NCI-H2171 (cell line): ENCODE data around the gene SHB.

Experiments
- DNase-seq: peaks from one replicate; lab custom pipeline; 2025; lab: John Stamatoyannopoulos, UW

The SHB gene

DNA sequence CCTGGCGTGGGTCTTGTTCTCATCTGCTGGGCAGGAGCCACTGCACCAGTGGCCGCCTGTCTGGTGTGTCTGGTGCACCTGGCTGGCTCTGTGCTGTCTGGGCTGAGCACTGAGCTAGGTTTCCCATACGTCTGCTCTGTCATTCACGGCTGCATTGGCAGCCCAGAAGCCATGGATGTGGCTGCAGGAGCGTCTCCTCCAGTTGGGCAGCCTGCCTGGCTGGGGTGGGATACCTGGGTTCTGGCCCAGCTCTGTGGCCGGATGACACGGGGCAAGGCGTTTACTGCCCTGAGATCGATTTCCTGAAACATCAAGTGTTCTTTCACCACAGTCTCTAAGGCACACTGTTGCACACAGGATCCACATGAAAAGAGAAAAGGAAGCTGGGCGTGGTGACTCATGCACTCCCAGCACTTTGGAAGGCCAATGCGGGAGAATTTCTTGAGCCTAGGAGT, 139.6 kb downstream of the SHB start:
- no peak for DNase-seq

DNA sequence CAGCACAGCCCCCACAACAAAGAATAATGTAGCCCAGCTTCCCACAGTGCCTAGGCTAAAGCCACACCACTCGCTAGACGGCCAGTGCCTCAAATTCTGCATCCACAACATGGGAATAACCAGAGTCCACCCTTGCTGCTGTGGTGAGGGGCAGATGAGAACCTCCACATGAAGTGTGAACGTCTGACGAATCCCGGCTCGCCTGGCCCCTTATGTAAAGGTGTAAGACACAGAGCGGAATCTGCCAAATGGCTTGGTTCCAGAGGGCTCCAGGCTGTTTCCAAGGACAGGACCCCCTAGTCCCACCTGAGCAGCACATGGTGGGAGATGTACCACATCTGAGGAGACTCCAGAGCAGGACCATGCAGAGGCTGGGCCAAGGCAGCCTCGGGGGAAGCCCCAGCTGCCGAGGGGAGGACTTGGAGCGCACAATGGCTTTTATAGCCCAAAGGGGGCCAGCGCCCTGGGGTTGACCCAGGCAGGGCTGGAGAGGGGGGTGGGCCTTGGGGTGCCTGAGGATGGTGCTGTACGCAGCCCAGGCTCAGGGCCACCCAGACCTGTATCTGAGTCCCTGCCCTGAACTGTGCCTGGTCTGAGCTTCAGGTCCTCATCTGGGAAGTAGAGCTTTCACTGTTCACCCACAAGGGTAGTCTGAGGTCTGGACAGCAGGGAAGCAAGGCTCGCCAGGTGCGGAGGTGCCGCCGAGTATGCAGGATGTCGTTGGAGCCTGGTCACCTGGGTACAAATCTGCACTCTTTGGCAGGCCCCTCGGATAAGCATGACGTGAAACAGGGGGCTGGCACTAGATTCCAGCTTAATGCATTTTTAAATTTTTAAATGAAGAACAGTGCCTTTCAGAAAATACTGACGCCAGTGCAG, 140.2 kb downstream of the SHB start:
- DNase-seq: no peak

DNA sequence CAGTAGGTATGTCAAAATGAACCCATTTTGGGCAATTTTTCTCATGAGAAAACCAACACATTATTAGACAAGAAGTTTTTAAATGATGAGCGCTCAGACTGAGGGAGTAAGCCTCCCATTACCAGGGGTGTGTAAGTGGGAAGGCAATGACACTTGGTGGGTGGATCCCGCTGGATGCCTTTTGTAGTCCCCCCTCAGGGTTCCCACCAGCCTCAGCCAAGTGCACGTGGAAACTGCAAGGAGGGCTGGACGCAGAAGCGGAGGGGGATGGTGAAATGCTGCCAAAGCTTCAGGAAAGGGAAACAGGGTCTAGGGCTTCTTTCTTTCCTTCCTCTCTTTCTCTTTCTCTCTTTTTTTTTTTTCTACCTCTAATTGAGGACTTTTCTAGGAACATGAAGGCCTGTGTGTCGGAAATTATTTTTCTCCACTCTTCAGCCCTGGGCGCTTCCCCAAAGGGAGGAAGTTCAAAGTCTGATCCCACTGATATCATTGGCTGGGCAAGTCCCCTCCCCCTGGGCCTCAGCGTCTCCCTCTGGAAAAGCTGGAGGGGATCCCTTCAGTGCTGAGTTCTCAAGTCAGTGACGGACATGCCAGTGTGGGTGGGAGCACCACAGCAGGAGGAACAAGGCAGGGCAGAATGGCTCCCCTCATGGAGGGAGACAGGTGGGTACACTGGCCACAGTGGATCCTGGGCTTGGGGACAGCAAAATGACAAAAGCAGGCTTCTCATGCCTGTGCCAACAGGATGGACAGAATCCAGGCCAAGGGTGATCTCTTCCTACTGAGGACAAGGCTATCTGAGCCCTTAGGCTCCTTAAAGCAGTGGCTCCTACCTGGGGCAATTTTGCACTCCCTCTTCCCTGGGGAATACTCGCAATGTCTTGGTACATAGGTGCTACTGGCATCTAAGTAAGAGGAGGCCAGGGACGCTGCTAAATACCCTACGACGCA, 141.2 kb downstream of the SHB start:
- DNase-seq: no peak

- DNase-seq: no peak
These were observed 141.9 kb downstream of the SHB start for GRCh38 chr9:37927132-37927531.

GRCh38 chr9:37926737-37927118, 142.3 kb downstream of the SHB start:
- DNase-seq: no peak

DNA sequence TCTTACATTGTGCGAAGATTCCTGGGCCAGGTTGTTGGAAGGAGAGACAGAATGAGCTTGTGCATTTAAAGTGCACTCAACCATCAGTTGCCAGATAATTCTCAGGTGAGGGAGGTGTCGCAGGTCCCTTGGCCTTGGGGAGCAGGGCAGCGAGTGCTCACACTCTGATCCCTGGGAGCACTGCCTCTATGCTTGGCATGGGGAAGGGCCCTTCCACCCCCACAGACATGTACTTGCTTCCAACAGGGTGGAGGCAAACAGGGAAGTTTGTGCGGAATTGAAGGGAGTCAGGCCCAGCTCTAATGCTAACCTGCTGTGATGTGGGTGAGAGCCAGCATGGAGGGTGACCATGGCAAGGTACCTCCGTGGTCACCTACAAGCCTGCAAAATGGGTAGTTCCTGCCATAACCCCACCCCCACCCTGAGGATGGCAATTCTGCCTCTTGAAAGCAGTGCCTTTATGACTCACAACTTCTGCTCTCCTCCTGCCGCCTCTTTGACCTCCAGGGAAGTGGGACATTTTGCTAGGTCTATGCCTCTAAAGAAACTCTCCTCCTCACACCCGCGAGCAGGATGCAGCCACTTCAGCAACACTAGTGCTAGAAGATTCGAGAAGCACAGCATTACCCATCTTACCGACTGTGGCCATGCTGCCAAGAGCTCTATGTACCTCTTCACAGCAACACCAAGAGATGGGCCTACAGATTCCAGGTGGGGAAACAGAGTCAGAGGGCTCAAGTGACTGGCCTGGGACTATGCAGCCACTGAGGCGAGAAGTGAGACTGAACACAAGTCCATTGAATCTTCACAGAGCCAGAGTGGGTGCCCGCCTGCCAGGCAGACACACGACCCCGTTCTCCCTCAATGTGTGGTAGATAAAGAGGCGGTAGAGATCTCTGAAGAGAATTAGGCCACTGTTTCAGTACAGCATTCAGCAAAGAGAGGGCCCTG, 143.0 kb downstream of the SHB start:
- DNase-seq: no peak

DNA sequence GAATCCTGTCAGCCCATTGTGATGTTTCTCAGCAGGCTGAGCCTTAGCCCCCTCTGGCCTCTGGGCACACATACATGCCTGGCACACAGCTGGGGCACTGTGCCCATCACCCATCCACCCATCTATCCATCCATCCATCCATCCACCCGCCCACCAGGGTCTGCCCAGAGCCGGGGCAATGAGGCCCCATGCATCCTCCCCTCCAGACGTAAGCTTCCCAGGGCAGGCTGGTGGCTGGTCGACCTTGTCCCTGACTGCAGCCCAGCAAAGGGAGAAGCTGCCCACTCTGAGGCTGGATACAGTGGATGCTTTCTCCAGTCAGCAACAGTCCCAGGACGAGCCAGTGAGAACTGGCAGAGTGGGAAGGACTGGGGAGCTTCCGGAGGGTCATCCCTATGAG, 144.0 kb downstream of the SHB start:
- no peak for DNase-seq

DNA sequence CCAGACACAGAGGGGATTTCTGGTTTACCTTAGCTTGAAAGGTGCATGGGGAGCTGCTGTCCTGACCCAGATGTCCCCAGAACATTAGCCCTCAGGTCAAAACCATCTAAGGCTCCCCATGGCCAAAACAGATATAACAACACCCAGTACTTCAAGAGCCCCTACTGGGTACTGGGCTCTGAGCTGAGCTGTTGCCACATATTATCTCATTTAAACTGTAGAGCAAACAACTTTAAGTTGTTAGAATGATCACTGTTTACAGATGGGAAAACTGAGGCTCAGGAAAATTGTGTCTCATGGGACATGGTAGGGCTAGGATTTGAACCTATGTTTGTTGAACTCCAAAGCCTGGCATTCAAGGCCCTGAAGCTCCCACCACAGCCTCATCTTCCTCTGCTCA, 144.5 kb downstream of the SHB start:
- no peak for DNase-seq

DNA sequence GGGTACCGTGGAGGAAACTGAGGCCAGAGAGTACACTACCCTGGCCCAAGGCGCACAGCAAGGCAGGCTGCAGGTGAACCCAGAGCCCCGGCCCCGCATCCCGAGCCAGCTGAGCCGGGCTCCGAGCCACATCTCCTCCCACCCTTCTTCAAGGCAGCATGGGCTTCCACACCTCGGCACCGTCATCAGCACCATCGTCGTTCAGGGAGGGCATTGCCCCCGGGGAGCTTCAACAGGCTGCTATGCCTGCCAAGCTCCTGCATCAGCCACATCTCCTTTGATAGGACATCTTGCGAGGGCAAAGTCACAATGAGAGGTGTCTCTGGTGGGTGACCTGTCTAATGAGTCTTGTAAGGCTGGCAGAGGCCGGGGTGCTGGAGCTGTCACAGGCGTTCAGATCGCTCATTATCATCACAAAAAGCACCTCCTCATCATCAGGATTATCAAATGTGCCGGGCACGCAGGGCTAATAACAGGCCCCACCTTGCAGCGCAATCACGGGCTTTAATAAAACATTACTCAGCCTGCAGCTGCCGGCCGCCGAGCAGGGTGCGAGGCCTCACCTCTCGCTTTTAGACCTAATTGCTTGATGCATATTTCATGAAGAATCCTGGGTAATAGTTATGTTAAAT, 145.1 kb downstream of the SHB start:
- no peak for DNase-seq

DNA sequence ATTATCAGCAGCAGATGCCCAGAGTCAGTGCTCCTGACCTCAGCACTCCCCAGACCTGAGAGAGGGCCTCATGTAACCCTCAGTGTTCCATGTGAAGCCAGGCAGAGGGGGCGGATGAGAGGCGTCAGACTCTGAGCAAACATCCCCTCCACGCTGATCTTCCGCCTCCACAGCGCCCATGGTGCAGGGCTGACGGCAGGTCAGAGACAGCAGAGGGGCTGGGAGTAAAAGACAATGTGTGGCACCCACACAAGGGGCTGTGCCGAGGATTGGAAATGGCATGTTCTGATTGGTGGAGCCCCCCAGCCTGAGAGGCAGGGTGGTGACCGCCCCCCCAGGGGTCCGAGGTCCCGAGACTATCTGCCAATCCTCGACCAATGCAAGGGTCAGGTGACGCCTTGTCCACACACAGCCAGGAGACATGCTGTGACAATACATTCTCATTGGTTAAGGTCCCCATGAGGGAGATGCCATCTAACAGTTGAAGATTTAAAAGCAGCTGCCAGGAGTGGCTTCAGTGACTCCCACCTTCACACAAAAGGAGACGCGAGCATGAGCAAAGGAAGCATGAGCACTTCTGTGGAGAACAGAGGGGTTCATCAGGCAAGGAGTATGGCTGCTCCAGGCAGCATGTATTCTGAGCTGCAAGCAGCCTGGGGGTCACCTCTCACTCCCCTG, 145.8 kb downstream of the SHB start:
- no peak for DNase-seq

DNA sequence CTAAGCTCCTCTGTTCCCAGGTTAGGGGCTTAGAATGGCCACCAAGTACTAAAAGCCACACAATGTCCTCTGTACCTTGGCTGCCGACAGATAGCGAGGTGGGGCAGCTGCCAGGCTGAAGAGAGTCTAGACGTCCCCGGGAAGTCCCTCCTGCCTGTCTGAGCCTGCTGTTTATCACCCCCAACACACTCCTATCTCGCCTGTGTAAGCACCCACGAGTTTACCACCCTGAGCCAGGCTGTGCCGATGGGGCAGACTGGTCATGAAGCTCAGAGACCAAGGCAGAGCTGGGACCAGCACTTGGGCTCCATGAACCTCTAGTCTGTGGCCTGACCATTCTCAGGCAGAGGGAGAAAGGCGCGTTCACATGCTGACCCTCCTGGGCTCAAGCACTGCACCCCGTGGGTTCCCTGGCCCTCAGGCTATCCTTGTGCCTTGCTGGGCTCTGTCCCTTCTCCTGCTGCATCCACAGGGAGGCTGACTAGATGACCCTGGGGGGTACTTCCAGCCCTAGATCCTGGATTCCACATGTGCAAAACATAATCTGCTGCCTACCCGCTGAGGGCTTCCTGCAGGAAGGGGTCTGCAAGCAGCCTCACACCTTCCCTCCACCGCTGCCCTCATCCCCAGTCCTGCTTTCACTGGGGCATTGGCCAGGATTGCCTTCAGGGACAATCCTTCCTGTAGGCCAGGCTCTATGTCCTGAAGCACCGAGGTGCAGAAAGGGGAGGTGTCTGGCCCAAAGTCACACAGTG, 146.5 kb downstream of the SHB start:
- DNase-seq: no peak

- DNase-seq: no peak
These were observed 147.3 kb downstream of the SHB start for GRCh38 chr9:37921546-37922300.

GRCh38 chr9:37921168-37921510, 147.9 kb downstream of the SHB start:
- DNase-seq: no peak

GRCh38 chr9:37920471-37921167, 148.4 kb downstream of the SHB start:
- no peak for DNase-seq

DNA sequence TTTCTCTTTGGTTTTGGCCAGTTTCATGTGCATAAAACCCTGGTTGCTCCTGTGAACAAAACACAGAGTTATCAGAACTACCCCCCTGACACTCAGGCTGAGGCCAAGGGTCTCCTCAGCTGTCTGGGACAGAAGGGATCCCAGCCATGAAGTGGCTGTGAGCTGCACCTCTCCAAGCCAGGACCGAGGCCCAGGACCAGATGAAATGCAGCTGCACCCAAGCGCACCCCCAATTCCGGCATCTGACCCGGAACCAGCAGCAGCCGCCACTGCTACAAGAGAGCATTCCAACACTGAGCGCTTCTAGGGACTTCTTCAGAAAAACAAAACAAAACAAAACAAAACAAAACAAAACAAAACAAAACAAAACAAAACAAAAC, 149.1 kb downstream of the SHB start:
- DNase-seq: no peak

GRCh38 chr9:37919246-37919955, 149.6 kb downstream of the SHB start:
- DNase-seq: no peak

DNA sequence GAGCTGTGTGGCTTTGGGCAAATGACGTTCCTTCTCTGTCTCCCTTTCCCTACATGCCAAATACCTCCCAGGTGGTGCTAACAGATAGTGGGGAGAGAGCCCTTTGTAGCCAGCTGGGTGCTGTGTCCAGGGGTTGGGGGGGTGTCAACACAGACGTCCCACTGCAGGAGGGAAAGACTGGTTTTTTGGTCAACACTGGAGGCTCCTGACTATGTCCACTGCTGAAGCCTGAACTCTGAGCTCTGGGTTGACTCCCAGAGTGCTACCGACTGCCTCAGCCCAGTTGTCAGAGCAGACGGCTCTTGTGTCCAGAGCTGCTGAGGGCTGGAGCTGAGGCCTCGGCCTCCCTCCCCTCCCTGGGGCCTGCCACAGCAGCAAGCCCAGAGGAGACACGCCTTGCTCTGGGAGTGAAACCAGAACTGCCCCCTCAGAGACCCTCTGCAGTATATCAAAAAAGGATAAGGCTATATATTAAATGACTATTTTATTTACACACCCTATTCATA, 150.3 kb downstream of the SHB start:
- no peak for DNase-seq
